ENCODE results near the gene CCDC33. TPM values are rescaled to one million over a fixed set of nuclear protein-coding genes. Genes with fewer than 3 reads are reported as not detected.
"Not testable (repeated sequence)": the region's sequence is repeated elsewhere in the genome, so short reads cannot be mapped to it uniquely, and the experiment has no call there.

The CCDC33 gene
- total and polyA plus RNA-seq, 5 donors from 2014 or later, result not detected

DNA sequence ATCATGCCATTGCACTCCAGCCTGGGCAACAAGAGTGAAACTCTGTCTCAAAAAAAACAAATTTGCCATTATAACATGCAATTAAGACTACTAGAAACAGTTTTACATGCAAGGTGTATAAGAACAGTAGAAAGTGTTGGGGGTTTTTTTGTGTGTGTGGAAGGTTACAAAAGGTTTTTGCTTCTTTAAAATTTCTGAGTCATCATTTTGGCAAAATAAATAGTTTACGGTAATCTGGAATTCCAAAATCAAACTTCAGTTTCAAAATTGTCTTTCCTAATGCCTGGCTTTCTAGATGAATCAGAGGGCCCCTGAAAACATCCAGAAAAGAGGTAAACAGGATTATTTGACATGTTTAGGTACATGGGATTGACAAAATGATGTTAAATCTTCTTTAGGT, 124.7 kb downstream of the CCDC33 start:
- not testable (repeated sequence) for H3K4me1 ChIP-seq (ENCODE audit: control insufficient read depth, insufficient read depth, low read length, poor library complexity, severe bottlenecking); ATAC-seq (ENCODE audit: low read depth in 2 of 2); H3K27ac Mint-ChIP-seq; H3K4me3 ChIP-seq (ENCODE audit: low read depth, low read length); DNase-seq; H3K27ac ChIP-seq (ENCODE audit: insufficient read depth, low read length, poor library complexity, severe bottlenecking); H3K27me3 ChIP-seq (ENCODE audit: control insufficient read depth, insufficient read depth, low read length); H3K4me3 Mint-ChIP-seq; H3K9me3 ChIP-seq (ENCODE audit: control insufficient read depth in 2 of 2, low read length in 2 of 2); H3K4me1 Mint-ChIP-seq; H3K36me3 Mint-ChIP-seq; H3K9me3 Mint-ChIP-seq; H3K36me3 ChIP-seq (ENCODE audit: control insufficient read depth, insufficient read depth, low read length)
- peaks cover 41% of the 10 kb centered on the region for H3K27me3 Mint-ChIP-seq

DNA sequence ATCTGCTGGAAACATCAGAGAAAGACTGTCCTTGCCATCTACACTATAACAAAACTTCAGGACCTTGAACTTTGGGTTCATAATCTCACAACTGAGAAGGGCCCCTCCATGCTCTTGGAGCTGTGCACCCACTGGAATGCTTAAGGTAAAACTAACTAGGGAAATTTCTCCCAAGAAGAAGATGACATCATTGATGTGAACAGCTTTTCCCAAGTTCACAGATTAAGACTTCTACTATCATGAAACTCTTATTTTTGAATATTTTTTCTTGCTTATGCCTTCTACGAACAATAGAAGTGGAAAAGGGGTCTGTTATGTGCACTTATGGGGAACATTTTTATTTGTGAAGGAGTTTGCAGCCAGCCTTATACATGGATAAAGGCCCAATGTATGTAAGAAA, 126.4 kb downstream of the CCDC33 start:
- H3K27ac Mint-ChIP-seq, result no peak overlapping the region
- no peak overlapping the region for H3K27ac ChIP-seq (ENCODE audit: insufficient read depth, low read length, poor library complexity, severe bottlenecking)
- H3K27me3 Mint-ChIP-seq, result peaks cover 50% of the 10 kb centered on the region
- no peaks in the 10 kb centered on the region for H3K36me3 ChIP-seq (ENCODE audit: control insufficient read depth, insufficient read depth, low read length)
- H3K4me1 ChIP-seq (ENCODE audit: control insufficient read depth, insufficient read depth, low read length, poor library complexity, severe bottlenecking), result peaks cover 7% of the 10 kb centered on the region
- H3K4me3 ChIP-seq (ENCODE audit: low read depth, low read length), result no peak overlapping the region
- no peaks in the 10 kb centered on the region for H3K36me3 Mint-ChIP-seq
- no peaks in the 10 kb centered on the region for H3K9me3 ChIP-seq (ENCODE audit: control insufficient read depth in 2 of 2, low read length in 2 of 2)
- H3K4me1 Mint-ChIP-seq, result peaks cover 0 to 6% (median 0%) of the 10 kb centered on the region in 4 donors
- H3K27me3 ChIP-seq (ENCODE audit: control insufficient read depth, insufficient read depth, low read length), result peaks cover 13% of the 10 kb centered on the region
- H3K4me3 Mint-ChIP-seq, result no peak overlapping the region
- H3K9me3 Mint-ChIP-seq, result no peaks in the 10 kb centered on the region
- ATAC-seq (ENCODE audit: low read depth in 2 of 2) (no peak), DNase-seq (no peak)

DNA sequence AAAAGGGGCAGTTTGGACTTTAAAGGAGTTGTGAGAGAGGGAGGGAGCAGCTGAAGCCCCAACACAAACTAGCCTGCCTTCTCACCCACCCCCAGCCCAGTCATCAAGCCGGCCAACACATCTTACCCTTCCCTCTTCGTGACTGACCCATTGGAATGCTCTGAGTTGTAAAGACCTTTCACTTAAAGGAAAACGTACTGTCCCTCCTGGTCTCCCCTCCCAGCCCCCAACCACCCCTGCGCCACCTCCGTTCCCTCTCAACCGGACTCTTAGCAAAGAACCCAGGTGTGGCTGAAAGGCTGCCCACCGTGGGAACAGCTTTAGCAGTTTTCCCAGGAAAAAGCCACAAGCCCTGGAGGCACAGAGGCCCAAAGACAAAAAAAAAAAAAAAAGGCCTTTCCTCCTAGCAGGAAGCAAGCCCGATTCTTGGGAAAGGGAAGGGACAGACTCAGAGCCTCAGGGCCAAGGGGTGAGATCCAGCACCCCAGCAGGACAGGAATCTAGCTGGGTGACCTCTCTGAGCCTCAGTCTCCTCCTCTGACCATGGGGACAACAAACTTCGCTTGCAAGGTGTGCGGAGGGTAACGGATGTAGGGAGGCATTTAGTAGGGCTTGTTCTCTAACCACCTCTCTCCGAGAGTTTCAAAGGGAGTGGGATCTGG, 128.9 kb downstream of the CCDC33 start:
- no peaks in the 10 kb centered on the region for H3K36me3 ChIP-seq (ENCODE audit: control insufficient read depth, insufficient read depth, low read length)
- no peak overlapping the region for H3K27ac ChIP-seq (ENCODE audit: insufficient read depth, low read length, poor library complexity, severe bottlenecking)
- Mint-ChIP-seq H3K4me3 (peak overlapping the region in 3 of 4 donors; percentile 62 to 90 (median 67)), H3K27me3 (peaks cover 72% of the 10 kb centered on the region), H3K36me3 (no peaks in the 10 kb centered on the region), H3K27ac (no peak overlapping the region), H3K4me1 (peaks cover 0 to 6% (median 0%) of the 10 kb centered on the region in 4 donors), H3K9me3 (no peaks in the 10 kb centered on the region)
- DNase-seq (no peak), ATAC-seq (ENCODE audit: low read depth in 2 of 2) (no peak)
- H3K4me3 ChIP-seq (ENCODE audit: low read depth, low read length), result no peak overlapping the region
- H3K4me1 ChIP-seq (ENCODE audit: control insufficient read depth, insufficient read depth, low read length, poor library complexity, severe bottlenecking), result peaks cover 7% of the 10 kb centered on the region
- H3K9me3 ChIP-seq (ENCODE audit: control insufficient read depth in 2 of 2, low read length in 2 of 2), result no peaks in the 10 kb centered on the region
- H3K27me3 ChIP-seq (ENCODE audit: control insufficient read depth, insufficient read depth, low read length), result peaks cover 22% of the 10 kb centered on the region

DNA sequence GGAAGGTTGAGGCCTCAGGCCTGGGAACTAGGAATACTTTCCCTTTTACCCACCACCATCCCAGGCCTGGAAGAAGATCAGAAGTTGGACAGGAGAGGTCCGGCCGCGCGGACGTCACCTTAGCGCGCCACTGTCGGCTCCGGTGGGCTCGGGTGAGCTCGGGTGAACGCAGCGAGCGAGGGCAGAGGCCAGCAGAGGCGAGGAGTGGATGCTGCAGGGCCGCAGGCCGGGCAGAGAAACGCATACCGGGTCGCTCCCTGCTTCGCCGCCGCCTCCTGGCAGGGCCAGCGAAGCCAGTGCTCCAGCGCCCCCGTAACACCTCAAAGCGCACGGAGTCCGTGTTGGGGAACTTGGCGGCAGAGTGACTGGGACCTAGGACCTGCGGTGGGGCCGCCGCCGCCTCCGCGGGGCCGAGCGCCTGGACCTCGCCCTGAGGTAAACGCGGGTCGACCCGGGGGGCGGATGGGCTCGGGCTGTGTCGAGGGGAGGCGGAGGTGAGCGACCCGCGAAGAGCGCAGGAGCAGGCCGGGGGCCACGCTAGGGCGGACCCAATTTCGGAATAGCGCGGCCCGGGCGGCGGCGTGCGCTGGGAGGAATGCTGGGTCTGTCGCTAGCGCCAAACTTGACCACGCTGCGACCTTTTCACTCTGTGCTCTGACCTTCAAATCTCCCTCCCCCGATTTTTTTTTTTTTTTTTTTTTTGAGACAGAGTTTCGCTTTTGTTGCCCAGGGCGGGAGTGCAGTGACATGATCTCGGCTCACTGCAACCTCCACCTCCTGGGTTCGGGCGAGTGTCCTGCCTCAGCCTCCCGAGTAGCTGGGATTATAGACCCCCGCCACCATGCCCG, 129.7 kb downstream of the CCDC33 start:
- H3K36me3 Mint-ChIP-seq, result no peaks in the 10 kb centered on the region
- H3K27ac ChIP-seq (ENCODE audit: insufficient read depth, low read length, poor library complexity, severe bottlenecking), result no peak overlapping the region
- ATAC-seq (ENCODE audit: low read depth in 2 of 2), result peak in 1 of 2 donors; percentile 48
- peaks cover 24% of the 10 kb centered on the region for H3K27me3 ChIP-seq (ENCODE audit: control insufficient read depth, insufficient read depth, low read length)
- peaks cover 79% of the 10 kb centered on the region for H3K27me3 Mint-ChIP-seq
- H3K27ac Mint-ChIP-seq, result no peak overlapping the region
- H3K4me3 ChIP-seq (ENCODE audit: low read depth, low read length), result no peak overlapping the region
- H3K4me1 Mint-ChIP-seq, result peaks cover 0 to 6% (median 0%) of the 10 kb centered on the region in 4 donors
- H3K4me1 ChIP-seq (ENCODE audit: control insufficient read depth, insufficient read depth, low read length, poor library complexity, severe bottlenecking), result peaks cover 7% of the 10 kb centered on the region
- peak overlapping the region in 3 of 4 donors; percentile 62 to 90 (median 67) for H3K4me3 Mint-ChIP-seq
- no peaks in the 10 kb centered on the region for H3K9me3 Mint-ChIP-seq
- no peaks in the 10 kb centered on the region for H3K36me3 ChIP-seq (ENCODE audit: control insufficient read depth, insufficient read depth, low read length)
- no peaks in the 10 kb centered on the region for H3K9me3 ChIP-seq (ENCODE audit: control insufficient read depth in 2 of 2, low read length in 2 of 2)
- no peak for DNase-seq

DNA sequence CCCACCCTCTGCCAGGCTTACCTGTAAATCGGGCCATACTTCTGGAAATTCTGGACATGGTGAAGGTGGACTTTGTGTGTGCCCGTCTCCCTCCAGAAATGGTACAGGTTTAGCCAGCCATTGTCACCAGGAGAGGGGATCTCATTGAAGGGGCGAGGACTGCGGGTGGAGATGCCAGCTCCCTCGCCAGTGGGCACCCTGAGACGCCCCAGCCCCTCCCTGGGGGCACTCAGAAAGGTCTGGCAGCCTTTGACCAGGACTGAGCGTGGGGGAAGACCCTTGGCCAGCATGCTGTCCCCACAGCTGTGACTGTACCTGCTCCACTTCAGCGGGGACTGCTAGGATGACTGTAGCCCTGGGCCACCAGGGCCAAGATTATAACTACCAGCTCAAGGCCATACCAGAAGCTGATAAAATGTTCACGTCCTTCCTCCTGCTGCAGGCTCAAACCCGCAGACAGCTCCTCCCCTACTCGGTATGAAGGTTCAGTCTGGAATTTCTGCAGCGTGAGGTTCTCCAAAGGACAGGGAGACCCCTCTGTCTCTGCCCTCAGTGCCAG, 131.2 kb downstream of the CCDC33 start, which contains the start of gene CYP11A1:
TSS of gene CYP11A1 (minus strand) at position 351 of the 559 bp plus-strand sequence. CDS start at position 290, 61 bp downstream.
- no peaks in the 10 kb centered on the region for H3K9me3 ChIP-seq (ENCODE audit: control insufficient read depth in 2 of 2, low read length in 2 of 2)
- H3K27ac ChIP-seq (ENCODE audit: insufficient read depth, low read length, poor library complexity, severe bottlenecking), result no peak within 1 kb of the TSS
- no peak within 1 kb of the TSS for H3K4me3 ChIP-seq (ENCODE audit: low read depth, low read length)
- H3K27me3 Mint-ChIP-seq, result peaks cover 76% of the 10 kb centered on the region
- ATAC-seq (ENCODE audit: low read depth in 2 of 2) (no peak), DNase-seq (no peak)
- H3K4me1 ChIP-seq (ENCODE audit: control insufficient read depth, insufficient read depth, low read length, poor library complexity, severe bottlenecking), result peaks cover 7% of the 10 kb centered on the region
- peaks cover 24% of the 10 kb centered on the region for H3K27me3 ChIP-seq (ENCODE audit: control insufficient read depth, insufficient read depth, low read length)
- H3K9me3 Mint-ChIP-seq, result no peaks in the 10 kb centered on the region
- no peaks in the 10 kb centered on the region for H3K36me3 ChIP-seq (ENCODE audit: control insufficient read depth, insufficient read depth, low read length)
- peak within 1 kb of the TSS in 1 of 3 donors; percentile 77 for H3K27ac Mint-ChIP-seq
- H3K36me3 Mint-ChIP-seq, result no peaks in the 10 kb centered on the region
- H3K4me1 Mint-ChIP-seq, result peaks cover 0 to 6% (median 0%) of the 10 kb centered on the region in 4 donors
- H3K4me3 Mint-ChIP-seq, result peak within 1 kb of the TSS; percentile 15 to 59 (median 54)

DNA sequence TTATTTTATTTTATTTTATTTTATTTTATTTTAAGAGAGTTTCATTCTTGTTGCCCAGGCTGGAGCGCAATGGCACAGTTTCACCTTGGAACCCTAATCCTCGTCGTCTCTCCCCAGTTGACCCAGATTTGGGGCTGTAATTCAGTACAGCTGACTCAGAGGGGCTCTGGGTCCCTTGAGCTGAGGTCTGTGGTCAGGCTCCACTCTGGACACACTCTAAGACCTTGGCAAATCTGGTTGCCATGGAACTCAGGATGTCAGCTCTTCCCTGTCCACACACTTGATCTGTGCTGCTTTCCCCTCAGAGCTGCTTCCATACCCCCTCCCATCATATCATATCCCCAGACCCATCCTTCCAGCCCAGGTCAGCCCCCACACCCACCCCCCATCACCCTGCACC, 132.0 kb downstream of the CCDC33 start:
- H3K36me3 Mint-ChIP-seq, result no peaks in the 10 kb centered on the region
- Histone ChIP-seq H3K36me3 (ENCODE audit: control insufficient read depth, insufficient read depth, low read length) (no peaks in the 10 kb centered on the region), H3K9me3 (ENCODE audit: control insufficient read depth in 2 of 2, low read length in 2 of 2) (no peaks in the 10 kb centered on the region), H3K4me3 (ENCODE audit: low read depth, low read length) (no peak overlapping the region), H3K27ac (ENCODE audit: insufficient read depth, low read length, poor library complexity, severe bottlenecking) (no peak overlapping the region), H3K4me1 (ENCODE audit: control insufficient read depth, insufficient read depth, low read length, poor library complexity, severe bottlenecking) (peaks cover 7% of the 10 kb centered on the region), H3K27me3 (ENCODE audit: control insufficient read depth, insufficient read depth, low read length) (peaks cover 24% of the 10 kb centered on the region)
- DNase-seq (no peak), ATAC-seq (ENCODE audit: low read depth in 2 of 2) (no peak)
- H3K27ac Mint-ChIP-seq, result no peak overlapping the region
- H3K9me3 Mint-ChIP-seq, result no peaks in the 10 kb centered on the region
- H3K4me1 Mint-ChIP-seq, result peaks cover 0 to 6% (median 0%) of the 10 kb centered on the region in 4 donors
- H3K4me3 Mint-ChIP-seq, result no peak overlapping the region
- H3K27me3 Mint-ChIP-seq, result peaks cover 75% of the 10 kb centered on the region

DNA sequence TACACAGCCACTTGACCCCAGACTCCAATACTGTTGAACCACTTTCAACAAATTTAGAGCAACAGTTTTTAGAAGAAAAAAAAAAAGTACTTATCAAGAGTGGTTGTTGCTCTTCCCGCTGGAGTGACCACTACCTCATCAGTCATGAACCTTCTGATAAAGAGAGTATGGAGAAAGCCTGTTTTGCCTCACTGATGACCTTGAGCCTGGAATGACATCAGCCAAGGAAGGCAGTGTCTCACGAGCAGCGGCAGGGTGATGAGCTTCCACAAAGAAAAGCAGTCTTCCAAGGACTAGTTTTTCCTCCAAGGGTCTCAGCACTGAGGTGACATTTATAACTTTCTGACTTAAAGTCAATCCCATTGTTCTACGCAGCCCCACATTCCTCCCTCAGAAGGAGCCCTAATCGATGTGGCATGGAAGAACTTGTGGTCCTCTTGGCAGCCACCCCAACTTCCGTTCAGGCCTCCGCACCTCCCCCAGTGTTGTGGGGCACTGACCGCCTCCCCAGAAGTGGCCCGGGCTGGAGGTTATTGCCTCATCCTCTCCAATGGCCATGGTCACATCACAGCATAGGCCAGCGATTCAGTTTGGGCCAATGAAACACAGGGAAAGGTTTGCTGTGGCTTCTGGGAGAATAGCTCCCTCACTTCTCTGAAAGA, 133.1 kb downstream of the CCDC33 start:
- Histone ChIP-seq H3K36me3 (ENCODE audit: control insufficient read depth, insufficient read depth, low read length) (no peaks in the 10 kb centered on the region), H3K4me3 (ENCODE audit: low read depth, low read length) (no peak overlapping the region), H3K27ac (ENCODE audit: insufficient read depth, low read length, poor library complexity, severe bottlenecking) (no peak overlapping the region), H3K4me1 (ENCODE audit: control insufficient read depth, insufficient read depth, low read length, poor library complexity, severe bottlenecking) (peaks cover 14% of the 10 kb centered on the region), H3K27me3 (ENCODE audit: control insufficient read depth, insufficient read depth, low read length) (peaks cover 24% of the 10 kb centered on the region), H3K9me3 (ENCODE audit: control insufficient read depth in 2 of 2, low read length in 2 of 2) (no peaks in the 10 kb centered on the region)
- no peaks in the 10 kb centered on the region for H3K9me3 Mint-ChIP-seq
- H3K4me3 Mint-ChIP-seq, result no peak overlapping the region
- peaks cover 0 to 9% (median 2%) of the 10 kb centered on the region in 4 donors for H3K4me1 Mint-ChIP-seq
- H3K27ac Mint-ChIP-seq, result no peak overlapping the region
- DNase-seq (no peak), ATAC-seq (ENCODE audit: low read depth in 2 of 2) (no peak)
- no peaks in the 10 kb centered on the region for H3K36me3 Mint-ChIP-seq
- peaks cover 64% of the 10 kb centered on the region for H3K27me3 Mint-ChIP-seq
